Sigmoid colon (tissue), 4 donors: ENCODE measurements around the gene SDC1.

Source experiments
- EP300 ChIP-seq, 4 donors: sonication (generic); formaldehyde crosslinking; IDR thresholded peaks; one replicate each; pipeline ENCODE4 v1.6.1; 2017; ENCODE audit warnings: antibody characterized with exemption in 4 of 4
- POLR2AphosphoS5 ChIP-seq, 4 donors: sonication (generic); formaldehyde crosslinking; IDR thresholded peaks; one replicate each; pipeline ENCODE4 v1.6.1; 2017; ENCODE audit warnings: antibody characterized with exemption in 4 of 4
- TF ChIP-seq, protein P1 (sequence below), 4 experiments: fragments of 450-650 bp in 3 of 4; fragments of 200-600 bp in 1 of 4; IDR thresholded peaks; one replicate each; pipeline ENCODE4 v1.5.1; 2016 to 2019; ENCODE audit warnings: antibody characterized with exemption in 4 of 4, mild to moderate bottlenecking in 3 of 4, moderate library complexity in 2 of 4

DNA sequence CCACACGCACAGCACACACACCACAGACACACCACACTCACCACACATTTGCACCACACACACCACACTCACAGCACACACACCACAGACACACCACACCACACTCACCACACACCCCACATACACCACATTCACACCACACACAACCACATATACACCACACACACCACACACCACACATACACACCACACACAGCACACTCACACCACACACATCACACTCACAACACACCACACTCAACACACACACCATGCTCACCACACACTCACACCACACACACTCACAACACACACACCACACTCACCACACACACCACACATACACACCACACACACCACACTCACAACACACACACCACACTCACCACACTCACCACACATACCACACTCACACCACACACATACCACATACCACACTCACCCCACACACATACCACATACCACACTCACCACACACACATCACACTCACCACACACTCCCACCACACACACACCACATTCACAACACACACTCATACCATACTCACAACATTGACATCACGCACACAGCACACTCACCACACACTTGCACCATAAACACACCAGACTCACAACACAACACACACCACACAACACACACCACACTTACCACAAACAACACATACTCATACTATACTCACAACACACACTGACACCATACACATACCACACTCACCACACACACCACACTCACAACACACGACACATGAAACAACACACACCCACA is 60.0 kb downstream of the SDC1 start:
- TF ChIP-seq EP300 (IDR thresholded peaks at IDR 0.05) (no peak), POLR2AphosphoS5 (IDR thresholded peaks at IDR 0.05) (no peak)
- TF ChIP-seq, protein P1, sequence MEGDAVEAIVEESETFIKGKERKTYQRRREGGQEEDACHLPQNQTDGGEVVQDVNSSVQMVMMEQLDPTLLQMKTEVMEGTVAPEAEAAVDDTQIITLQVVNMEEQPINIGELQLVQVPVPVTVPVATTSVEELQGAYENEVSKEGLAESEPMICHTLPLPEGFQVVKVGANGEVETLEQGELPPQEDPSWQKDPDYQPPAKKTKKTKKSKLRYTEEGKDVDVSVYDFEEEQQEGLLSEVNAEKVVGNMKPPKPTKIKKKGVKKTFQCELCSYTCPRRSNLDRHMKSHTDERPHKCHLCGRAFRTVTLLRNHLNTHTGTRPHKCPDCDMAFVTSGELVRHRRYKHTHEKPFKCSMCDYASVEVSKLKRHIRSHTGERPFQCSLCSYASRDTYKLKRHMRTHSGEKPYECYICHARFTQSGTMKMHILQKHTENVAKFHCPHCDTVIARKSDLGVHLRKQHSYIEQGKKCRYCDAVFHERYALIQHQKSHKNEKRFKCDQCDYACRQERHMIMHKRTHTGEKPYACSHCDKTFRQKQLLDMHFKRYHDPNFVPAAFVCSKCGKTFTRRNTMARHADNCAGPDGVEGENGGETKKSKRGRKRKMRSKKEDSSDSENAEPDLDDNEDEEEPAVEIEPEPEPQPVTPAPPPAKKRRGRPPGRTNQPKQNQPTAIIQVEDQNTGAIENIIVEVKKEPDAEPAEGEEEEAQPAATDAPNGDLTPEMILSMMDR (IDR thresholded peaks at IDR 0.05) = no peak
